ENCODE results near the gene MTIF3.

Gene MTIF3

DNA sequence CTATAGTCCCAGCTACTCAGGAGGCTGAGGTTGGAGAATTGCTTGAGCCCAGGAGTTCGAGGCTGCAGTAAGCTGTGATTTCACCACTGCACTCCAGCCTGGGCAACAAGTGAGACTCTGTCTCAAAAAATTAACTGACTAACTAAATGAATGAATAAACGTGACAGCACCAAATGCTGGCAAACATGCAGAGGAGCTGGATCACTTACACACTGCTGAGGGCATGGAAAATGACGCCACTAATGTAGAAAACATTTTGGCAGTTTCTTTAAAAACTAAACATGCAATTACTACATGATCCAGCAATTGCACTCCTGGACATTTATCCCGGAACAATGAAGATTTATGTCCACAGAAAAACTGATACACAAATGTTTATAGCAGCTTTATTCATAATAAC lies 57.3 kb downstream of the MTIF3 start:
- DNase-seq (ENCODE audit: low read depth), result no peak
- H3K4me3 ChIP-seq (ENCODE audit: low read length), result no peak overlapping the region
- TF ChIP-seq, protein P1, sequence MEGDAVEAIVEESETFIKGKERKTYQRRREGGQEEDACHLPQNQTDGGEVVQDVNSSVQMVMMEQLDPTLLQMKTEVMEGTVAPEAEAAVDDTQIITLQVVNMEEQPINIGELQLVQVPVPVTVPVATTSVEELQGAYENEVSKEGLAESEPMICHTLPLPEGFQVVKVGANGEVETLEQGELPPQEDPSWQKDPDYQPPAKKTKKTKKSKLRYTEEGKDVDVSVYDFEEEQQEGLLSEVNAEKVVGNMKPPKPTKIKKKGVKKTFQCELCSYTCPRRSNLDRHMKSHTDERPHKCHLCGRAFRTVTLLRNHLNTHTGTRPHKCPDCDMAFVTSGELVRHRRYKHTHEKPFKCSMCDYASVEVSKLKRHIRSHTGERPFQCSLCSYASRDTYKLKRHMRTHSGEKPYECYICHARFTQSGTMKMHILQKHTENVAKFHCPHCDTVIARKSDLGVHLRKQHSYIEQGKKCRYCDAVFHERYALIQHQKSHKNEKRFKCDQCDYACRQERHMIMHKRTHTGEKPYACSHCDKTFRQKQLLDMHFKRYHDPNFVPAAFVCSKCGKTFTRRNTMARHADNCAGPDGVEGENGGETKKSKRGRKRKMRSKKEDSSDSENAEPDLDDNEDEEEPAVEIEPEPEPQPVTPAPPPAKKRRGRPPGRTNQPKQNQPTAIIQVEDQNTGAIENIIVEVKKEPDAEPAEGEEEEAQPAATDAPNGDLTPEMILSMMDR (conservative IDR thresholded peaks at IDR 0.05; ENCODE audit: low read depth, low read length), result no peak

DNA sequence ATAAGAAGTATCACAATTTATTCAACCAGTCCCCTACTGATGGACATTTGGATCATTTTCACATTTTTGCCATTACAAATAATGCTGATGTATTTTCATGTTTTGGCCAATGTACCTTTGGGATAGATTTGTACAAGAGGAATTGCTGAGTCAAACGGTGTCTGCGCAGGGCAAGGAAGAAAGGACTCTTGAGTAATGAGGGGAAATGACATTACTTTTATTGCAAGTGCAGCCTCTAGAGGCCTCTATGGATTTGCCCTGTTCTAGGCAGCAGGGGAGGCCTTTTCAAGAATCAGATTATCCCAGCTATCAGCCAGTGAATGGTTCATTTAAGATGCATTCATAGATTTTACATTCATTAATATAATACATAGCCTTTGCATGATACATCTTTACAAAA lies 58.9 kb downstream of the MTIF3 start:
- no peak for DNase-seq (ENCODE audit: low read depth)
- TF ChIP-seq, protein P1 (conservative IDR thresholded peaks at IDR 0.05; ENCODE audit: low read depth, low read length), result no peak
- no peak overlapping the region for H3K4me3 ChIP-seq (ENCODE audit: low read length)

DNA sequence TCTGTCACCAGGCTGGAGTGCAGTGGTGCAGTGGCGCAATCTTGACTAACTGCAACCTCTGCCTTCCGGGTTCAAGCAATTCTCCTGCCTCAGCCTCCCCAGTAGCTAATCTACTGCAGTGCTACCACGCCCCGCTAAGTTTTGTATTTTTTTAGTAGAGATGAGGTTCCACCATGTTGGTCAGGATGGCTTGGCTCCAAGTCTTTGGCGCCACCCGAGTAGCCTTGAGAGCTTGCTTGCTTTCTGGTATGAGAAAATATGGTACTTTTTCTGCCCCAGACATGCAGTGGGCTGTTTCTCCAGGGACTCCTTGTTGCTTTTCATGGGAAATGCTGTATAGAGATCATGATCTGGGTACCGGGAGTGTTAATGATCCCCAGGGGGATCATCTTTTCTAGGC lies 60.5 kb downstream of the MTIF3 start:
- TF ChIP-seq, protein P1 (conservative IDR thresholded peaks at IDR 0.05; ENCODE audit: low read depth, low read length), result no peak
- DNase-seq (ENCODE audit: low read depth), result no peak

DNA sequence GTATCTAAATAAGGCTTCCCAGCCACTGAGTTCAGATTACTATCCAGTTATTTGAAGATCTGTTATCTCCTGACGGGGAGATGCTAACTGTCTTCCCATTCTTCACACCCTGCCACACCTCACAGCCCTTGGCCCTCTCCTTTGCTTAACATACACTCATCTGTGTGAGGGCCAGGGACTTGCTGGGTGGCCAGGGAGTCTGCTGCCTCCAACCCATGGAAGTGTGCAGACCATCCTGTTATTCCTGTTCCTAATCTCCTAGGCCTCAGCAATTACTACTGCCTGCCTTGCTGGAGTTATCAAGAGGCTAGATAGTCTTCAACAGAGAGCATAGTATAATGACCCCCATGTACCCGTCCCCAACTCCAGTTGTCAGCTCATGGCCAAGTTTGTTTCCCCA lies 62.1 kb downstream of the MTIF3 start:
- no peak overlapping the region for H3K4me3 ChIP-seq (ENCODE audit: low read length)
- no peak for DNase-seq (ENCODE audit: low read depth)
- TF ChIP-seq, protein P1 (conservative IDR thresholded peaks at IDR 0.05; ENCODE audit: low read depth, low read length), result no peak

More for the DNA sequence above, 60.5 kb downstream of the MTIF3 start:
- H3K4me3 ChIP-seq (ENCODE audit: low read length), result no peak overlapping the region

Data from retinal pigment epithelial cell (primary cell).